ENCODE measurements around the gene MTMR10.

DNA sequence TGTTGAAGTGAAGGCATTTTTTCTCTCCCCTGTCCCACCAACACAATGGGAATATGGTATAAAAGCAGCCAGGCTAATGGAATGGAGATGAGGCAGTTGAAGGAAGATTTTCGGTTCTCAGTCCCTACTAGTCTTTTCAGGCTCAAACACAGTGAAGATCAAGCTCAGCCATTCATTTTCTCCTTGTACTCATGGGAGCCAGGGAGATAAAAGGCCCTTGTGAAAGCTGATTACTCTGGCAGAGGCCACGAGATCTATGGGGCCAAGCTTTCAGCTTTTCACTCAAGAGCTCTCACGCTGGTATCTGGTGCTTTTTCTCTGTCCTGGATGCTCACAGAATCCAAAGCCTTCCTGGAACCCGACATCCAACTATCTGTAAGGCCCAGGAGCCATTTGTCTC, 102.2 kb downstream of the MTMR10 start:
- TF ChIP-seq EZH2 (IDR thresholded peaks at IDR 0.05; ENCODE audit: insufficient read depth, poor library complexity, severe bottlenecking) (no peak), EZH2phosphoT487 (IDR thresholded peaks at IDR 0.05; ENCODE audit: insufficient read depth, low read depth) (no peak)
